GM12872 (cell line): ENCODE data around the gene RFXANK.
A peak's percentile ranks its signal among the peaks of the same experiment; 100 is the strongest.

Source experiments
- CTCF ChIP-seq: IDR thresholded peaks from 3 replicates; pipeline ENCODE4 v1.5.1; 2011; ENCODE audit warnings: low read depth, mild to moderate bottlenecking, low read length, moderate library complexity; ENCODE audit not compliant: insufficient read depth

RFXANK gene

GRCh38 chr19:19192078-19192882 is at the start of gene RFXANK, which contains the start of gene BORCS8:
Gene RFXANK (plus strand): TSS chr19:19192258. CDS start chr19:19193947, 1,689 bp downstream.
Gene BORCS8 (minus strand): TSS chr19:19192152. CDS start chr19:19192117, 35 bp downstream.
- no peak for TF ChIP-seq CTCF

GRCh38 chr19:19142347-19142746 is 49.7 kb upstream of the RFXANK start:
- no peak for TF ChIP-seq CTCF

GRCh38 chr19:19145281-19145680 is 46.8 kb upstream of the RFXANK start:
- no peak for TF ChIP-seq CTCF

GRCh38 chr19:19145684-19146608 is 46.1 kb upstream of the RFXANK start:
- peak; percentile 96 for TF ChIP-seq CTCF

- TF ChIP-seq CTCF, result no peak
Measured at GRCh38 chr19:19146865-19147264, 45.2 kb upstream of the RFXANK start.

- no peak for TF ChIP-seq CTCF
Measured at GRCh38 chr19:19147344-19147743, 44.7 kb upstream of the RFXANK start.

GRCh38 chr19:19149435-19149834 is 42.6 kb upstream of the RFXANK start:
- TF ChIP-seq CTCF, result no peak
